UCSD-AML1 (cell line): ENCODE data around the gene TEAD1.

Source experiments
- DNase-seq: peaks from one replicate; lab custom pipeline; 2025; ENCODE audit not compliant: unreplicated experiment; lab: John Stamatoyannopoulos, UW

The TEAD1 gene

DNA sequence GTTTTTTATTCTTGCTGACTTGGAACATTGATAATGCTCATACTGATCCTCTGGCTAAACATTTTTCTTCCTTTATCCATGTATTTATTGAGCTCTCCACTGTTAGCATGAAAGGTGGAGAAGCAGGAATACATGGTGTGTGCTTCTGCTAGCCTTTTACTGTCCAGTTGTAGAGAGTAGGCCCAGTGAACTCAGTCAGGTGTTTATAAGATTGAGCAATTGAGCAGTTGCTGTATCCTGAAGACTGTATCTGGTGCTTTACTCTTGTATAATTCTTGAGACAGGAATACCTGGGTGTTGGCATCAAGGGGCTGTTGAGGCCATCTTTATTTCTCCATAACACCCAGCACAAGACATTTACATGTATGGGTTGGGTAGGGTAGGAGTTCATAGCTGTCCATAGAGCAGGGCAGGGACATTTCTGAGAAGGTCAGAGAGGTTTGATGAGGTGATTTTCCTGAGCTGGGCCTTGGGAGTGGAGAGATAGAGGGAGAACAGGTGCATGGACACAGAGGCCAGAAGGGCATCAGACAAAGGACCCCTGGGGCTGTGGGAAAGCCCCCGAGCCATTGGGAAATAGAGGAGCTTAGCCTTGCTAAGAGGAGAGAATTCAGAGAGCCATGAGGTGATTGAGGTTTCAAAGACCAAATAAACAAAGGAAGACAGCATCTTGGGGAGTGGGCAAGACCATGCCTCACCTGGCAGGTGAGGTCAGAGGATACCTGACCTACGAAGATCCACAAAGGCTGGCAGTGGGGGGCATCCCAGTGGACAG lies 155.5 kb downstream of the TEAD1 start:
- DNase-seq: no peak

DNA sequence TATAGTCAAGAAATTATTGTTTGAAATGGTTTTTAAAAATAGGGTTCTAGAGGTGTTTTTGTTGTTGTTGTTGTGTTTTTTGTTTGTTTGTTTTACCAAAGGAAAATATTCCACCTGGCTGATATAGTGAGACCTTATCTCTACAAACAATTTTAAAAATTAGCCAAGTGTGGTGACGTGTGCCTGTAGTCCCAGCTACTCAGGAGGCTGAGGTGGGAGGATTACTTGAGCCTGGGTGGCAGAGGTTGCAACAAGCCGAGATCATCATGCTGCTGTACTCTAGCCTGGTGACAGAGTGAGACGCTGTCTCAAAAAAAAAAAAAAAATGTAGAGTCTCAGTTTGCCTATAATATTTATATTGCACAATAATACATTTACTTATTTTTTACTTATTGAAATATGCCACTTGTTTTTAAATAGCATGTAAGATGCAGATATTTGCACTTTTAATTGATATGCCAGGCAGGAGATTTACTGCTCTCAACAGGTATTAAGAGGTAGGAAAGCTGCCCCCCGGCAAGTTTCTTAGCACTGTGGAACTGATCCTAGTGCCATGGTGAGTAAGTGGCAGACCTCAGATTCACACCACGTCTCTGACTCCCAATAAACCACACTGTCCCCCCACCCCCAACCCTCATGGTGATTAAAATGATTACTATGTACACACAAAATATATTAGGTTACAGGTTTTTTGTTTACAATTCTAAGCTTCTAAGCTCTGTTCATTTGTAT lies 157.4 kb downstream of the TEAD1 start:
- DNase-seq: no peak

DNA sequence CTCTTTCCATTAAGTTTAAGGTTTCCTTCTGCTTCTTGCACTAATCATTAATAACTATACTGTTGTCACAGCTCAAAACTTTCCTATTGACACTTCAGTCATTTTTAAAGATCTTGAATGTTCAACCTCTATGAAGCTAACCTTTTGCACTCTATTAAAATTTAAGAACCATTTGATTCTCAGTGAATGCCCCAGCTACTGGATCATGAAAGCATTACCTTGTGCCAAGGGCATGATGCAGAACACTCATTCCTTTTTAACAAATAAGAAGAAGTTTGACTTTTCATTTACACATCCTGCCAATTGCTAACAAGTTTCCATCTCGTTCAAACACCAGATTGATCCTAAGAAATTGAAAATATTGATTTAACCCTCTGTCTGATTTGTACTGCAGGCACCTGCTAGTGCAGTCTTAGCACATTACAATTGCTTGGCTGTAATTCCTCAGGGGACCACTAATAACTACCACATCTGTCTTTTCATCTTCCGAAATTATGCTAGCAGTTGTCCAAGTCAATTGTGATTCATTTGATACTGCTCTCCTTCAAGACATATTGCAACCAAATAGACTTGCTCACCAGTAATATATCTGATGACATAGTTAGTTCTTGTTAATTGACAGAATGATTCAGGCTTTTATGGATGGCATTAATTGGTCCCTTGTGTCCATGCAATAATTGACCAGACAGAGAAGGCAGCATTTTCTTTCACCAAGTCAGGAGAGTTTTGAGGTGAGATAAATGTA lies 158.4 kb downstream of the TEAD1 start:
- DNase-seq: no peak

DNA sequence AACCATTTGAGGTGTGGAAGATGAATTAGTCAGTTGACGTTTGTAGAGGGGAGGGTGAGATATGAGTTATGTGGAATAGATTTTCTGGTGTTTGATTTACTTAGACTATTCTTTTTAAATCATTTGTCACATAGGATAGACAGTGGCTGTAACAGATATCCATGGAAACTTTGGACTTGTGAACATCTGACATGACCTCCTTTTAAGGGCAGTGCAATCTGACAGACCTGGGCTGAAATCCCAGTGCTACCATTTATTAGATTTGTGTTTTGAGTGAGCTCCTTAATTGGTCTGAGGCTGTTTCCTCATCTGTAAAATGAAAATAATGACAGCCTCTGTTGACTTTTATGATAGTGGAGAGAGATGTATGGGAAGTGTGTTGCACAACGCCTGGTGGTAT lies 159.9 kb downstream of the TEAD1 start:
- DNase-seq: no peak

DNA sequence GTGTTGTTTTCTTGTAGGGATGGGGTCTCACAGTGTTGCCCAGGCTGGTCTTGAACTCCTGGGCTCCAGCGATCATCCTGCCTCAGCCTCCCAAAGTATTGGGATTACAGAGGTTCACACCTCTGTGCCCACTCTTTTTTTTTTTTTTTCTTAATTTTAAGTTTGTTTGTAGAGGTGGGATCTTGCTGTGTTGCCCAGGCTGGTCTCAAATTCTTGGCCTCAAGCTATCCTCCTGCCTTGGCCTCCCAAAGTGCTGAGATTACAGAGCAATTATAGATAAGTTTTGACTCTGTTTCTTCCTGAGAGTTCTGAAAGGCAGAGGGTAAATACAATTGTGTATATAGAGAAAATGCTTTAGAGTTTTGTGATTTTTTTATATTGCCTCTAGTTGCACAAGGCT lies 160.4 kb downstream of the TEAD1 start:
- DNase-seq: no peak

DNA sequence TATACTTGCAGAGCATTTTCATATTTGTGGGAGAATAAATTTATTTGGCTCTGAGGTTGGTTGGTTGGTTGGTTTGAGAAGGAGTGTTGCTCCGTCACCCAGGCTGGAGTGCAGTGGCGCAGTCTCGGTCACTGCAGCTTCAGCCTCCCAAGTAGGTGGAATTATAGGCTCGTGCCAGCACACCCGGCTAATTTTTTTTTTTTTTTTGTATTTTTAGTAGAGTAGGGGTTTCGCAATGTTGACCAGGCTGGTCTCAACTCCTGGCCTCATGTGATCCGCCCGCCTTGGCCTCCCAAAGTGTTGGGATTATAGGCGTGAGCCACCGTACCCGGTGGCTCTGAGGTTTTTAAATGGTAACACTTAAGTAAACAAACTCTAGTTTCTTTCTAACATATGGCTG lies 161.1 kb downstream of the TEAD1 start:
- DNase-seq: no peak

DNA sequence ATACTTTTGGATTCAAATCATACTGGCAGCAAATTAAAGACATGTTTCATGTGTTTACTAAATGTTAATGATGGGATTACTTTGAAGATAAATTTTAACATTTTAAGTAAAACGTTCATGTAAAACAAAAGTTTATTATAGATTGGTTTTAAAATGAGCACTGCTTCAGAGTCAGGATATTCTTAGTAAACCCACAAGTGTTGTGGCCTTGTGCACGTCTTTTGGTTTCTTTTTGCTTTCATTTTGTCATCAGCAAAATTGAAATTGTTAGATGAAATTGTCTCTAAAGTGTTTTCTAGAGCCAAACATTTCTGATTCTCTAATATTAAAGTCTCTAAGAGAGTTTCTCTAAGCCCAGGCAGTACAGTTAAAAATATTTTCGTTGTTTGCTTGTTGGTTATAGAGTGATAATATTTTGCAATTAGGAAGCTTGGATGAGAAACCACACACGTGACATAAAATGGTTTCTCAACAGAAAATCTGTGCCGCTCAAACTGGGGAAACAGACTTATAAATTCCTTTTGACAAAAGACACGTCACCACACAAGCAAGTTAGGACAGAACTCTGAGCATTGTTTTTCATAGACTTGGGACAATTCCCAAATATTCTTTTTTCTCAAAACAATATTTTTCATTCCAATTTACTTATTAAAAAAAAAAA lies 164.4 kb downstream of the TEAD1 start:
- no peak for DNase-seq

DNA sequence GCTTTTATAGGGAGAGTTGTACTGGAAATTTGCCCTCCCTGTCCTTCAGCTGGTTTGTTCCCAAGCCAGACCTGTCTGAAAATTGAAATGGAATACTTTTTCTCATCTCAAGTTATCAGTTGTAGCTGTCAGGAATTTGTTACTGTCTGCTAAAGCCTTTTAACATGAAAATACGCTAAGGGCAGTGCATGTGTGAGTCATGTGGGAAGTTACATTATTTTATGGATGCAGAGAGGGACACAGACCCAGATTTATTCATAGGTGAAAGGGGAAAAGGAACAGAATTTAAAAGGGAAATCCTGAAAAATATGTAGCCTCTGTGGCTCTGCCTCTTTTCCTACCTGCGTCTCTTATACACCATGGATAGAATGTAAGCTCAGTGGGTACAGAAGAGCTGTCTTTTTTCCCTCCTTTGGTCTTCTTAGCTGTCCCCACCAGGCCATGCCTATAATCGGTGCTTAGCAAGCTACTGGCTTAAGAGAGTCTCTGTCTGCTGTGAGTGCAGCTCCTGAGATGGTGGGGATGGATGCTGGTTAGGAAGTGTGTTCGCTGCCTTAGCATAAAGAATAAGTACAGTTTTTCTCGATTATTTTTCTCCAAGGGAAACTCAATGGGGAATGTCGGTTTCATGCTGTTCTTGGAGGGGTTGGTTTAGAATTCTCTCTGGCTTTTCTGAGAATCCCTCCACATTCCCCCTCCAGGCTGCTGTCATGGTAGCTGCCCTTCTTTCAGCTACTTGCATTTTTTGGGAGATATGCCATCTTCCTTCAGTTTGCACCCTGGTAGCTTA lies 166.8 kb downstream of the TEAD1 start:
- DNase-seq: no peak

DNA sequence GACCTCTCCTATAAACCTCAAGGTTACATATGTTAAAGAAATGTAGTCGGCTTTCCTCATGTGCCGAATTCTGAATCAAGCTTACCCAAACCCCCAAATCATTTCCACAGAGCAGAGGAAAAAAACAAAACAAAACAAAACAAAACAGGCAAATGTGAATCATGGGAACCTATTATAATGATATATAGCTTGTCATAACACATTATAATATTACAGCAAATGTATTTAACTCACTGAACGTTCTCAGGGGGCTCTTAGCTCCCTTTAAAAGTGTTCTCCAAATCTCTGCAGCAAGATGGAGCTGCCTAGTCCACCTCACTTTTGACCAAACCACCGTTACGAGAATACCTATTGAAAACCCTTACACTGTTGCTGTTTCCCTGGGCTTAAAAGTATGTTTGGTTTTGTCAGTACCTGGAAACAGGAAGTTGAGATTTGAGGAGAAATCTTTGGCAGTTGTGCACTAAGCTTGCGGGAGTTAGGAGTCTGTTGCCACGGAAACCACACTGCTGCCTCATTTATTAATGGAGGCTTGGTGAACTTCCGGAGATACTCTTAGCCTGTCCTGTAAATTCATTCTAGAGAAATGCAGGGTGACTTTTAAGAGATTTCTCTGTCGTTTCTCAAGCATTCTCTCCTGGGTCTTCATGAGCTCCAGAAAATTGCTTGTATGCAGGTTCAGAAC lies 167.9 kb downstream of the TEAD1 start:
- DNase-seq: no peak

DNA sequence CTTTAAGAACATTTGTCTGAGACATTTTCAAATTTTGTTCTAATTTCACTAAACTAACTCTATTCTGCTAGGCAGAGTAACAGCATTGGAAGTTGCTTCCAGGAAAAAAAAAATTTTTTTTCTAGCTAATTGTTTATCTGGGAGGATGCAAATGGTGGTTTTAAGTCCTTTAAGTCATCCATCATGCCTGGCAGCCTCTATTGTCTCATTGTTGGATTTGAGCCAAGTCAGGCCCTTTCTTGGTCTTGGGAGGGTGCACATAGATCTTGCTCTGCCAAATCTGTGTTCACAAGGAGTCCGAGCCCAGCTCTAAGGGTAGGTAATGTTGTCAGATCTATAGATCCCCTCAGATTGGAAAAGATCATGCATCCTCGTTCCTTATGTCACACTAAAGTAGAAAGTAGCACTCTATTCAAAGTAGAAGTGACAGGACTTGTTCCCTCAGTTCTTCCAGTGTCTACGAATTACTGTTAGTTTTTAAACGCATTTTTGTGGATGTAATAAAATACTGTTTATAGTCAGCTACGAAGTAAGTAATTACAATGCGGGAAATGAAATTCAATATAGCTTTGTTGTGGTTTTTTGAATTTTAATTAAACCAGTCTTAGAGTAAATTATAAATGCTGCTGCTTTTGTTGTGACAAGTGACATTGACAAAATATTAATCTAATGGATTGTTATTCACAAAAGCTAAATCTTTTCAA lies 168.9 kb downstream of the TEAD1 start:
- no peak for DNase-seq

DNA sequence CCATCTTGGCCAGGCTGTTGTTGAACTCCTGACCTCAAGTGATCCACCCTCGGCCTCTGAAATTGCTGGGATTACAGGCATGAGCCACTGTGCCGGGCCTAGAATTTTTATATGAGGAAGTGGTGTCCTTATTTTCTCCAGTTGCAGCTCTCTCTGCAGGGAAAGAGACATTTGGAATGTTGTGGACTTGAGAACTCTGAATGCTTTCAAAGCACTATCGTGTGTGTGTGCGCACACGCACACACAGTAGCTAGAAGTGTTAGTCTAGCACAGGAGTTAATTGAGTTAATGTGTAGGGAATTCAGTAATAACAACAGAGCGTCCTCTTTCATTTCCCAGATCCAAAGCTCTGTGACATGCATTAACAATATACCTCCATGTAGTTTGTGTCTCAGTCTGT lies 170.9 kb downstream of the TEAD1 start:
- no peak for DNase-seq

DNA sequence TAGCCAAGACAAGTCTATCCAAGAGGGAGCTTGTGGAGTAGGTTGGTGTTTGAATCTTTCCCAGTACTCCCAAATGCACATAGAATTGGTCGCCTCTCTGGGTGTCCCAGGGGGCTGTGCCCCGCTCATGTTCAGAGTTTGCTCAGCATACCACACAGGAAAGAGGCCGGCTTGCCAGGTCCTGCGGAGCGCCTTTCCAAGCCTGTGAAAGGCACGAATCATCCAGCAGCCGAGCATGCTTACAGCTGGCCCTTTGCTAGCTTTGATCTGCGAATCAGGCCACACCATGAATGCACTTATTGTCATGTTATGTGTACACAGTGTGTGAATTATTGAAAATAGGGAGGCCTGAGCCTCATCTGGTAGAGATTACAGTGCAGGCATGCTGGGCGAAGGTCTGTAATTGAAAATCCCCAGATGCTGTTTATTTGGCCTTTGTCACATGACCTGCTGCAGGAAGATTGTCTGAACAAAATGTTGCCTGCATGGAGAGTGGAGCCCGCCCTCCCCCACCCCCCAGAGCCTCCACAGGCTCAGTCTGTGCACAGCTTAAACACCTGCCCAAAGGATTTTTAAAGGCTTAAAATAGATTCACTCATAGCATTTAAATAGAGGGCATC lies 171.6 kb downstream of the TEAD1 start:
- DNase-seq: no peak

DNA sequence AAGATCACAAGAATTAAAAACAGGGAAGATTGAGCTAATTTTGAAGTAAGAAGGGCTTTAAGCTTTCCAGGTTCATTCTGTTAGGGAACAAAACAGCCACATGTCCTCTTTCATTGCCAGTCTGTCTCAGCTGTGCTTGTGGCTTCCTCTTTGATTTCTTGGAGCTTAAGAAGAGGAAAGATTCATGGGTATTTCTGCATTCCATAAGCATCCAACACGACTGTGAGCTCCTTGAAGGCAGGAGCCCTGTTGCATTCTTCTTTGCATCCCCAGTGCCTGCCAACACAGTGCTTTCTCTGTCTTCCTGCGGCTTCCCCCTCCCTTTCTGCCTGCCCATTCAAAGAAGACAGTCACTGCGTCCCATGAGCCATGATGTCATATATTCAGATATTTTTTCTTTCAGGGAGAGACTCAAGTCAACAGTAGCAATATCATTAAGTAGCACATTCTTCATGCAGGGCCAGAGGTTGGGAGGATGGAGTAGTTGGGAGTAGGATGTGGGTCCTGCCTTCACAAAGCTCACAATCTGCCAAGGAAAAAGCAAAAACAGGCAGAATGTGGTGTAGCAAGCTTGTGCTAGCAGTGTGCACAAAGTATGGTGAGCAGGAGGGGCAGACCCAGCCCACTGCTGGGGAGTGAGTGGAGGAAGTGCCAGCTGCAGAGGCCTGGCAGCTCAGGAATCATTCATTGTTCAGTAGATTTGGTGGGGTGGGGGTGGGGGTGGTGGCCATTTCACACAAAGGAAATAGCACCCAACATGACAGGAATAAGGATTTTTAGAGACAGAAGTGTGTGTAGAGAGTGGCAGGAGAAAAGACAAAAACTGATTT lies 172.8 kb downstream of the TEAD1 start:
- no peak for DNase-seq

DNA sequence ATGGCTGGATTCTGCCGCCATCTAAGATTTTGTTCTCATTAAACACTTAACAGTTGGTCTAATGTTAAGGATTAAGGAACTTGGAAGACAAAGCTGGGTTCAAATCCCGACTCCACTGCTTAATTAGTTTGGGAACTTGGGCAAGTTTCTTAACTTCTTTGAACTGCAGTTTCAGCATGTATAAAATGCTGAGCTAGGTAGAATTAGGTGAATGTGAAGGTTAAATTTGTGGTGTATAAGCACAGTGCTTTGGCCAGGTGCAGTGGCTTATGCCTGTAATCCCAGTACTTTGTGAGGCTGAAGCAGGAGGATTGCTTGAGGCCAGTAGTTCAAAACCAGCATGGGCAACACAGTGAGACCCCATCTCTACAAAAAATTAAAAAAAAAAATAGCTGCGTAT lies 174.2 kb downstream of the TEAD1 start:
- no peak for DNase-seq

DNA sequence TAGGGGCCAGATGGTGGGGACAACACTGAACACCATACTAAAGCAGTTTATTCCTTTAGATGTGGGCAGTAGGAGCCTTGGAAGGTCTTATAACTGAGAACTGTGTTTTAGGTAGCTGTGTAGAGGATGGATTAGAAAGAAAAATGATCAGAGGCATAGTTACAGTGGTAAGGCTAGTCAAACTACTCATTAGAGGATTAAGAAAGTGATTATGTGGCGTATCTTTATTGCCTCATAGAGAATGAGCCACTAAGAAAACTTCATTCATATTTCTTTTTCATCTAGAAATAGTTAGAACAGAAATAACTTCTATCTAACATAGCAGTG lies 179.1 kb downstream of the TEAD1 start:
- DNase-seq: no peak

DNA sequence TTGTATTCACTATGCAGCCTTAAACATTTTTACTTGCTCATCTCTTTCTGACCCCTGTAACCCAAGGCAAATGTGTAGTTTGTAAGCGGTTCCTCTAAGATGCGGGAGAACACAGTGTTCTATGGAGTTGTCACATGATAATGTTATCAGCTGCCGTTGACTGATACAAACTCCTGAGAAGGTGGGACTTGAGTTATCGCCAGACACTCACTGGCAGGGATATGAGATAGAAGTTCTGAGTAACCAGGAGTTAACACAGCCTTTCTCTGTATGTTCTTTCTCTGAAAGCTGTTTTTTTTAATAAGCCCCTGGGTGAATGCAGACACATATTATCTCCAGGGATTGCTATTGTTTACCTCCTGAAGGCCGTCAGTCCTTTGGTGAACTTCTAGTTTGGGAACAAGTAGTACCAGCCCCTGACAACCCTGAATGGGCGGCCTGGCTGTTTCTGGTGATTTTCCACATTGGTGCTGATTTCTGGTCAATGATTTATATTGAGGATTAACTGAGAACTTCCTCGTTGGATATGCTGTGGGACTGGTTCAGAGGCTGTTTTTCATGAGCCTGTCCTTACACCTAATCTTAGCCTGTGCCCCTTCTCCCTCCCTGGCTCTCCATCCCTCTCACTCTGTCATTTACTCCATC lies 179.6 kb downstream of the TEAD1 start:
- DNase-seq: no peak

DNA sequence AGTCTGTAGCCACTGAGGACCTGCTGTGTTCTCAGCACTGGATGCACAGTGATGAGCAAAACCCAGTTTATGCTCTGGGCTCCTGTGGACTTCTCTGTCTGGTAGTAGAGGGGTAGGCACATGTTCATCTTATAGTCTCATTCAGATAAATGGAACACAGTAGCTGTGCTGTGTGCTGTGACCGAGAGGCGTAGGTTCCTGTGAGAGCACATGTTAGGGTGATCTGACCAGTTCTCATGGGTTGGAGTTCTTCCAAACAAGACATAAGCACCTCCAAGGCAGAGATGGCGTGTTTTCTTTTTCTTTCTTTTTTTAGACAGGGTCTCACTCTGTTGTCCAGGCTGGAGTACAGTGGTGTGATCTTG lies 180.1 kb downstream of the TEAD1 start:
- DNase-seq: no peak

DNA sequence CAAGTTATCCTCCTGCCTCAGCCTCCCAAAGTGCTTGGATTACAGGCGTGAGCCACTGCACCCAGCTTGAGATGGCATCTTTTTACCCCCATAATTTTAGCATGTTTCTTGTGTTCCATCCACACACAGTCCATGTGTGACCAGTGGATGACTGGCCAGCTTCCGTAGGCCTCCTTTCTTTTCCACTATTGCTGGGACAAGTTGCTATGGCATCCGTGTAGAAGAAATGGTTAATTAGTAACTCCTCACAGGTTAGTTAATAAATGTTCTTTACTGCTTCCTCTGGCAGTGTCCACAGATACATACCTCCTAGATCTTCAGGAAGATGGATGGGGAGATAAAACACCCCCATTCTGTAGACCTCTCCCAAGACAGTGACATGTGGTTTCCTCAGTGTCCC lies 180.6 kb downstream of the TEAD1 start:
- DNase-seq: no peak
